ENCODE measurements around the gene RASSF4.

The RASSF4 gene

GRCh38 chr10:45015590-45015989 lies 56.0 kb downstream of the RASSF4 start:
- DNase-seq: no peak

- DNase-seq: no peak
These were observed 63.8 kb downstream of the RASSF4 start for GRCh38 chr10:45023426-45023825.

GRCh38 chr10:45034301-45034700 lies 74.7 kb downstream of the RASSF4 start:
- no peak for DNase-seq

- DNase-seq: no peak
These were observed 76.1 kb downstream of the RASSF4 start for GRCh38 chr10:45035673-45036072.

- no peak for DNase-seq
These were observed 81.4 kb downstream of the RASSF4 start for GRCh38 chr10:45040921-45041542.

GRCh38 chr10:45044290-45044689 lies 84.7 kb downstream of the RASSF4 start:
- no peak for DNase-seq
